ENCODE data around the gene PPP1R12B.
"Not testable (repeated sequence)": the region's sequence is repeated elsewhere in the genome, so short reads cannot be mapped to it uniquely, and the experiment has no call there.

The PPP1R12B gene

GRCh38 chr1:202540014-202540413, 191.5 kb downstream of the PPP1R12B start:
- DNase-seq: no peak

- DNase-seq: no peak
These were observed 191.9 kb downstream of the PPP1R12B start for GRCh38 chr1:202540448-202540847.

- not testable (repeated sequence) for DNase-seq
These were observed 192.4 kb downstream of the PPP1R12B start for GRCh38 chr1:202540858-202541257.

- DNase-seq: not testable (repeated sequence)
These were observed 193.9 kb downstream of the PPP1R12B start for GRCh38 chr1:202542415-202542814.

- not testable (repeated sequence) for DNase-seq
These were observed 195.0 kb downstream of the PPP1R12B start for GRCh38 chr1:202543537-202543936.

GRCh38 chr1:202544766-202545449, 196.4 kb downstream of the PPP1R12B start:
- DNase-seq: not testable (repeated sequence)

GRCh38 chr1:202545647-202546303, 197.3 kb downstream of the PPP1R12B start:
- DNase-seq: not testable (repeated sequence)

- not testable (repeated sequence) for DNase-seq
These were observed 197.9 kb downstream of the PPP1R12B start for GRCh38 chr1:202546377-202546776.

GRCh38 chr1:202546796-202547195, 198.3 kb downstream of the PPP1R12B start:
- not testable (repeated sequence) for DNase-seq

- DNase-seq: no peak
These were observed 198.7 kb downstream of the PPP1R12B start for GRCh38 chr1:202547215-202547614.

- not testable (repeated sequence) for DNase-seq
These were observed 201.6 kb downstream of the PPP1R12B start for GRCh38 chr1:202550088-202550487.

GRCh38 chr1:202551683-202552082, 203.2 kb downstream of the PPP1R12B start:
- DNase-seq: no peak

GRCh38 chr1:202552615-202553014, 204.1 kb downstream of the PPP1R12B start:
- DNase-seq: not testable (repeated sequence)

GRCh38 chr1:202553078-202553477, 204.6 kb downstream of the PPP1R12B start:
- not testable (repeated sequence) for DNase-seq

- DNase-seq: peak; percentile 2
These were observed 205.1 kb downstream of the PPP1R12B start for GRCh38 chr1:202553560-202554038.

- not testable (repeated sequence) for DNase-seq
These were observed 206.1 kb downstream of the PPP1R12B start for GRCh38 chr1:202554619-202555018.

- not testable (repeated sequence) for DNase-seq
These were observed 207.5 kb downstream of the PPP1R12B start for GRCh38 chr1:202556037-202556436.

GRCh38 chr1:202557662-202558061, 209.2 kb downstream of the PPP1R12B start:
- DNase-seq: not testable (repeated sequence)

- no peak for DNase-seq
These were observed 212.7 kb downstream of the PPP1R12B start for GRCh38 chr1:202561240-202561639.

GRCh38 chr1:202561726-202562443, 213.4 kb downstream of the PPP1R12B start:
- no peak for DNase-seq

- DNase-seq: no peak
These were observed 214.1 kb downstream of the PPP1R12B start for GRCh38 chr1:202562444-202563060.

GRCh38 chr1:202563818-202564217, 215.3 kb downstream of the PPP1R12B start:
- DNase-seq: no peak

GRCh38 chr1:202564958-202565495, 216.5 kb downstream of the PPP1R12B start:
- DNase-seq: no peak

Data from CD4-positive, alpha-beta T cell treated with Interferon gamma for 1 hour (primary cell).